ENCODE measurements around the gene IST1.
"Not testable (repeated sequence)": the region's sequence is repeated elsewhere in the genome, so short reads cannot be mapped to it uniquely, and the experiment has no call there.

The IST1 gene

GRCh38 chr16:71882505-71883167, 12.7 kb upstream of the IST1 start:
- peak; percentile 92 for DNase-seq

- DNase-seq = peak; percentile 43
These were observed 12.0 kb upstream of the IST1 start for GRCh38 chr16:71883168-71883848.

DNA sequence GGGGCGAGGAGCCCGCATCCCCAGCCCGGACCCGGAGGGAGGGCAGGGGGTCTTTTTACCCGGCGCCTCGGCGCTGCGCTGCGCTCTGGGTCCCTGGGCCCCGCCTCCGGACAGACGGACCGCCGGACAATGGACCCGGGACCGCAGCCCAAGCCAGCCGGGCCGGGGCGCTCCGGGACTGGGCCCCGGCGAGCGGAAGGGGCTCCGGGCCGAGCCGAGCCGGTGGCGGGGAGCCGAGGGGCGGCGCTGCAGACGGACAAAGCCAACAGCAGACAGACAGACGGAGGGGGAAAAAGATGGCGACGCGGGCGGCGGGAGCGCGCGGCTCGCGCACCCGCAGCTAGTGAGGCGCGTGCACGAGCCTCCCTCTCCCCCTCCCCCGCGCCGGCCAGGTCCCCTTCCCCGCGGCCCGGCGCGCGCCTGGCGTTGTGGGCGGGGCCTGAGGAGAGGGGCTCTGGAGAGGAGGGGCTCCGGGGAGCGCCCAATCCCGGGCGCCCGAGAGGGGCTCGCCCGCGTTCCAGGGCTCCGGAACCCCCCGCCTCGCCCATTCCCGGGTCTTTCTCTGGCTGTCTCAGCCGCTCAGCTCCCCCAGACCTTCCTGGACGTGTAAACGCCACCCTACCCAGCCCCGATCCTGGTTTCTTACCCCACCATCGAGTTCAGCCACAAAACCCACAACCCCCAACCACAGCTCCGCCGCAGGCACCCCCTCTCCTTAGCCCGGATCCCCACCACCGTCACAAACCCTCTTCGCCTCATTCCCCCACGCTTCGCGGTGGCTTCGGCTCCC, 11.3 kb upstream of the IST1 start, which contains the start of gene ZNF821:
Gene ZNF821, minus strand, starts transcription at position 334 of the 790 bp plus-strand sequence. CDS start 4,236 bp downstream, outside the sequence.
- peak; percentile 79 for DNase-seq

GRCh38 chr16:71885261-71885650, 10.1 kb upstream of the IST1 start:
- no peak for DNase-seq

DNA sequence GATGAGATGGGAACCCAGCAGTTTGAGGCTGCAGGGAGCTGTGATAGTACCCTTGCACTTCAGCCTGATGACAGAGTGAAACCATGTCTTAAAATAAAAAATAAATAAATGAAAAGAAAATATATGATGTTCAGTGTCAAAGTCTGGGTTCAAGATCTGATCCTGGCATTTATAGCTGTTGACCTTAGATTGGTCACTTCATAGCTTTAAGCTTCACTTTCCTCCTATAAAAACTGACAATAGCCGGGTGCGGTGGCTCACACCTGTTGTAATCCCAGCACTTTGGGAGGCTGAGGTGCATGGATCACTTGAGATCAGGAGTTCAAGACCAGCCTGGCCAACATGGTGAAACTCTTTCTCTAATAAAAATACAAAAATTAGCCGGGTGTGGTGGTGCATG, 6.2 kb upstream of the IST1 start:
- DNase-seq = no peak

DNA sequence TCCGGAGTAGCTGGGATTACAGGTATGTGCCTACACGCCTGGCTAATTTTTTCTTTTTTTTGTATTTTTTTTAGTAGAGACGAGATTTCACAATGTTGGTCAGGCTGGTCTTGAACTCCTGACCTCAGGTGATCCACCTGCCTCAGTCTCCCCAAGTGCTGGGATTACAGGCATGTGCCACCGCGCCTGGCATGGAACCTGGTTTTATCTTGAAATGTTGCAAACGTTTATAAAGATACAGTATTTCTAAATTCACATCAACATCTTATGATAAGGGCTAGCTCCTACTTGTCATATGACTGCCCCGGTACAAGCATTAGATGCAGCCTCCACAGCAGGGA, 1.5 kb upstream of the IST1 start:
- no peak for DNase-seq

DNA sequence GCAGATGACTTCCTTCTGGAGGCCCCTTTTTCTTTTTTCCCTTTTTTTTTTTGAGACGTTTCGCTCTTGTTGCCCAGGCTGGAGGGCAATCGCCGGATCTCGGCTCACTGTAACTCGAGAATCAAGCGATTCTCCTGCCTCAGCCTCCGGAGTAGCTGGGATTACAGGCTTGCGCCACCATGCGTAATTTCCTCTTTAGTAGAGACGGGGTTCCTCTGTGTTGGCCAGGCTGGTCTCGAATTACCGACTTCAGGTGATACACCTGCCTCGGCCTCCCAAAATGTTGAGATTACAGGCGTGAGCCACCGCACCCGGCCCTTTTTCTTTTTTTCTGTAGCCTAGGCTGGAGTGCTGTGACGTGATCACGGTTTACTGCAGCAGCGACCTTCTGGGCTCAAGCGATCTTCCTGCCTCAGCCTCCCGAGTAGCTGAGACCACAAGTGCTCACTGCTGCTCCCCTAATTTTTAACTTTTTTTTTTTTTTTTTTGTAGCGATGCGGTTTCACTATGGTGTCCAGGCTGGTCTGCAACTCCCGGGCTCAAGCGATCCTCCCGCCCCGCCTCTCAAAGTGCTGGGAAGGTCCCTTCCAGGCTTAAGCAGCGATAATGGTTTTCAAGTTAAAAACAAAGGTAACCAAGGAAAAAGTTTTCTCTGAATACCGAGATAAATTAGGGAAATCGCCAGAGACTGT, 956 bp upstream of the IST1 start:
- peak; percentile 52 for DNase-seq

DNA sequence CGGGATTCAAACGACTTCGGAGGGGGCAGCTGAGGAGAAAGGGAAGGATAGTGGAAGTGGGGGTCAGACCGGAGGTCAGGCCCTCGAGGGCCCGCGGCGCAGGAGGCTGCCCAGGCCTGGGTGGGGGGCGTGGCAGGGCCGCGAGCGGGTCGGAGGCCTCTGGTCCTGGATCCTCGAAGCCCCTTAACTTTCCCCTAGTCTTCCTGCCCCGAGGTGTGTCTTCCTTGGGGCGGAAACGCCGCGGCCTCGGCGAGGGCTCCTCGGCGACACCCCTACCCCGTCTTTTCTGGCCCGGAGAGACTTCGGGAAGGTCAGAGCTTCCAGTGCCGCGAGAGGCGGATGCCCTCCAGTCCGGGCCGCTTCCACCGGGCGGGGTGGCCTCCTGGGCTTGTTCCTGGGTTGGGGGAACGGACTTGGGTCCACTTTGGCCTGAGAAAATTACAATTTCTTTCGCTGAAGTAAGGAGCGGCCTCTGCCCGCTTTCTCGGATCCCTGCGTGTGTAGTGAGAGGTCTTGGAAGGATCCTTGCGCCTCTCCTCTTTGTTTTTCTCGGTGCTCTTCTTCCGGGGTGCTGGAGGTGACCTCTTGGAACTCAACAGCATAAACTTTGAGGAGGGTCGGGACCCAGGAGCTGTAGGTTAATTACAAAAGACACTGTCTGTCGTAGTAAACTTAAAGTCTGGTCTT, 491 bp downstream of the IST1 start:
- DNase-seq = peak; percentile 46

- DNase-seq = no peak
These were observed 1.5 kb downstream of the IST1 start for GRCh38 chr16:71896764-71897368.

DNA sequence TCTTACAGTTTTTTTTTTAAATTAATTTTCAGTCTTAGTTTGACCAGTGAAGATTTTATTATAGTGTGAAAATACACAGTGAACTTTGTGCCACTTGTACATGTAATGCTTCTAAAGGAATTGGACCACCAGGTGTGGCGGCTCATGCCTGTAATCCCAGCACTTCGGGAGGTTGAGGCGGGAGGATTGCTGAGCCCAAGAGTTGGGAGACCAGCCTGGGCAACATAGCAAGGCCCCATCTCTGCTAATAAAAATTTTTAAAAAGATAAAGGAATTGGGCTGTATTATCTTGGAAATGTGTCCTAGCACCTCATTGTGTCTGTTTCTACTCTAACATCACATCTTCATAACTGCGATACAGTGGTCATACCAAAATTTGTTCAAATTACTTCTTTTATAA, 3.8 kb downstream of the IST1 start:
- no peak for DNase-seq

DNA sequence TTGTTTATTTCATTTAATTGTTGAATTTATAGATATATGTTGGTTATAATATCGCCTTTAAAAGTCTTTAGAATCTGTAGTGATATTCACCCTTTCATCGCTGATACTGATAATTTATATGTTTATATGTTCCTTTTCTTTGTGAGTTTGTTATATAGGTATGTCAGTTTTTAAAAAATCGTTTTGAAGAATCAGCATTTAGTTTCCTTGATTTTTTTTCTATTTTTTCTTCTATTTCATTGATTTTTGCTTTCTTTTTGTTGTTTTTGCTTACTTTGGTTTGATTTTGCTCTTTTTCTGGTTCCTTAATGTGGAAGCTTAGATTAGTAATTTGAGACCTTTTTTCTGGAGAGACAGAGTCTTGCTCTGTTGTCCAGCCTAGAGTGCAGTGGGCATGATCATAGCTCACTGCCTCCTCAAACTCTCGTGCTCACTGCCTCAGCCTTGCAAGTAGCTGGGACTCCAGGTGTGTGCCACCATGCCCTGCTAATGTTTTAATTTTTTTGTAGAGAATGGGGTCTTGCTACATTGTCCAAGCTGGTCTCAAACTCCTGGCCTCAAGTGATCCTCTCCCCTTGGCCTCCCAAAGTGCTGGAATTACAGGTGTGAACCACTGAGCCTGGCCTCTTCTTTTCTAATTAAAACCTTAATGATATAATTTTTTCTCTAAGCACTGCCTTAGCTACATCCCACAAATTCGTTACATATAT, 7.5 kb downstream of the IST1 start:
- DNase-seq = no peak

- no peak for DNase-seq
These were observed 8.3 kb downstream of the IST1 start for GRCh38 chr16:71903608-71904007.

DNA sequence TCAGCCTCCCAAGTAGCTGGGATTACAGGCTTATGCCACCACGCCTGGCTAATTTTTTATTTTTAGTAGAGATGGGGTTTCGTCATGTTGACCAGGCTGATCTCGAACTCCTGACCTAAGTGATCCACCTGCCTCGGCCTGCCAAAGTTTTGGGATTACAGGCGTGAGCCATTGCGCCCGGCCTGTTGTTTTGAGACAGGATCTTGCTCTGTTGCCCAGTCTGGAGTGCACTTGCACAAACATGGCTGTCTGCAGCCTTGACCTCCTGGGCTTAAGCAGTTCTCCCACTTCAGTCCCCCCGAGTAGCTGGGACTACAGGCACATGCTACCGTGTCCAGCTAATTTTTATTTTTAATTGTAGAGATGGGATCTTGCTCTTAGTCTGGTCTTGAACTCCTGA, 8.9 kb downstream of the IST1 start:
- DNase-seq = no peak

GRCh38 chr16:71905765-71906164, 10.4 kb downstream of the IST1 start:
- not testable (repeated sequence) for DNase-seq

GRCh38 chr16:71911121-71911520, 15.8 kb downstream of the IST1 start:
- DNase-seq = no peak

GRCh38 chr16:71912534-71913275, 17.4 kb downstream of the IST1 start:
- no peak for DNase-seq

- no peak for DNase-seq
These were observed 19.5 kb downstream of the IST1 start for GRCh38 chr16:71914802-71915201.

DNA sequence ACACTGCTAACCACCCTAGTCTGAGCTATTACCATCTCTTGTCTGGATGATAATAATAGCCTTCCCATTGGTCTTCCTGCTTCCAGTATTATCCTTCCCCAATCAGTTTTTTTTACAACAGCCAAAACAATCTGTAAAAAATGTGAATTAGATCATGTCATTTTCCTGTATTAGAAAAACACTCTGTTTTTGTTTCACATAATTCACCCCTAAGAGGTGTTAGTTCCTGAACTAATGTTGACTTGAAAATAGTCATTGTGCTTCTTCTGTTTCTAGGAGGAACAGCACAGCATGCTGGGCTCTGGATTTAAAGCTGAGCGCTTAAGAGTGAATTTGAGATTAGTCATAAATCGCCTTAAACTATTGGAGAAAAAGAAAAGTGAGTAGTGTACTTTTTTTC, 20.0 kb downstream of the IST1 start:
- no peak for DNase-seq

GRCh38 chr16:71916397-71916920, 21.1 kb downstream of the IST1 start:
- DNase-seq = no peak

DNA sequence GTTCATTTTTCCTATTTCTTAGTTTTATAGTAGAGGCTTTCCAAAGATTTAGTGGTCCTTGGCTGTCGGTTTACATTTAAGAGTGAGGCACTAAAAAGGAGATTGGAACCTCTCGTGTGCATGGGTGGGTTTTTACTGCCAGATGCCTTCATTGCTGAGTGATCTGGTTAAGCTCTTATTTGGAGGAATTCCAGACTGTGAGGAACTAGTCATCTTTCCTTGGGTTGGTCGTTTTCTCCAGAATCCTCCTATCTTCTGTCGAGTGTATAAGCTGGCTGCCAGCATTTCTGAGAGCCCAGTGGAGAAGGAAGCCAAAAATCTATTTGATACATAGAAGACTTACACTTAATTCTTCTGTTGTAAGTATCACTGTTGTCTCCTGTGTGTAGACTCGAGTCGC, 22.6 kb downstream of the IST1 start:
- DNase-seq = no peak

- no peak for DNase-seq
These were observed 23.7 kb downstream of the IST1 start for GRCh38 chr16:71919035-71919434.

Measured in activated CD4-positive, alpha-beta T cell treated with anti-CD3 and anti-CD28 coated beads, Interleukin-2, Interleukin-6, amounts not matched to agents 100 ng/mL and 50 ng/mL, durations not matched to agents 16 hours and 8 hours (primary cell).